HEK293 (cell line): ENCODE data around the gene ABHD3.

Experiments used
- CTCF ChIA-PET: fragments of 350-600 bp; formaldehyde crosslinking; extraction: SDS; loops from one replicate; lab custom pipeline; 2021; ENCODE audit warnings: antibody characterized with exemption; lab: Yijun Ruan, JAX
- POLR2A ChIA-PET: fragments of 300-600 bp; formaldehyde crosslinking; extraction: SDS; loops from one replicate; lab custom pipeline; 2020; ENCODE audit warnings: antibody characterized with exemption, inconsistent platforms; lab: Yijun Ruan, JAX
- H3K27ac ChIP-seq: fragments of 200-500 bp; sonication (Bioruptor generic); 2 replicates; pipeline ENCODE4 v1.5.1; 2014; ENCODE audit warnings: low read depth, low read length, control low read depth, inconsistent platforms; ENCODE audit errors: extremely low read depth
- H3K36me3 ChIP-seq, 2 experiments: fragments of 200-500 bp in 1 of 2; sonication (Bioruptor generic) in 1 of 2; 1 replicate in 1 of 2; 2 replicates in 1 of 2; pipeline ENCODE4 v1.5.1; 2014 to 2017; ENCODE audit warnings: inconsistent platforms in 2 of 2, low read length in 2 of 2; ENCODE audit not compliant: control insufficient read depth in 2 of 2, insufficient read depth in 1 of 2
- H3K4me1 ChIP-seq: fragments of 200-500 bp; sonication (Bioruptor generic); 2 replicates; pipeline ENCODE4 v1.5.1; 2014; ENCODE audit warnings: mild to moderate bottlenecking, low read length, inconsistent platforms; ENCODE audit not compliant: control insufficient read depth, insufficient read depth
- H3K4me3 ChIP-seq: 2 replicates; pipeline ENCODE4 v1.5.1; 2011; ENCODE audit warnings: low read depth, mild to moderate bottlenecking, control low read depth, low read length, moderate library complexity
- H3K9me3 ChIP-seq: fragments of 200-500 bp; sonication (Bioruptor generic); 2 replicates; pipeline ENCODE4 v1.5.1; 2014; ENCODE audit warnings: low read depth, low read length, inconsistent platforms; ENCODE audit not compliant: control insufficient read depth, insufficient read depth
- GLI2 ChIP-seq: fragments of 450-650 bp; formaldehyde crosslinking; IDR thresholded peaks from 2 replicates; pipeline ENCODE4; 2017; ENCODE audit warnings: missing biosample characterization, missing genetic modification characterization, low read depth, borderline replicate concordance
- GLIS1 ChIP-seq: fragments of 450-650 bp; formaldehyde crosslinking; IDR thresholded peaks from 2 replicates; pipeline ENCODE4 v1.5.1; 2016; ENCODE audit warnings: missing biosample characterization, missing genetic modification characterization
- HOXD13 ChIP-seq: sonication (generic); formaldehyde crosslinking; IDR thresholded peaks from 2 replicates; pipeline ENCODE4 v1.8.0; 2022; ENCODE audit warnings: missing genetic modification reagents, borderline replicate concordance
- OSR2 ChIP-seq: fragments of 450-650 bp; formaldehyde crosslinking; IDR thresholded peaks from 2 replicates; pipeline ENCODE4 v1.5.1; 2016; ENCODE audit warnings: missing biosample characterization, missing genetic modification characterization
- PRDM1 ChIP-seq: fragments of 450-650 bp; formaldehyde crosslinking; IDR thresholded peaks from 2 replicates; pipeline ENCODE4; 2016; ENCODE audit warnings: missing biosample characterization, missing genetic modification characterization
- REPIN1 ChIP-seq: fragments of 450-650 bp; formaldehyde crosslinking; IDR thresholded peaks from 2 replicates; pipeline ENCODE4 v1.5.1; 2017; ENCODE audit warnings: missing biosample characterization, missing genetic modification characterization, low read depth
- TRIM28 ChIP-seq: IDR thresholded peaks from 2 replicates; pipeline ENCODE4 v1.6.1; 2011; ENCODE audit warnings: low read length, control low read depth, borderline replicate concordance
- ZBTB1 ChIP-seq: fragments of 450-650 bp; formaldehyde crosslinking; IDR thresholded peaks from 2 replicates; pipeline ENCODE4 v1.5.1; 2016; ENCODE audit warnings: missing biosample characterization, missing genetic modification characterization
- ZBTB26 ChIP-seq: fragments of 450-650 bp; formaldehyde crosslinking; optimal IDR thresholded peaks from 2 replicates; pipeline ENCODE3; 2016; ENCODE audit warnings: missing biosample characterization, mild to moderate bottlenecking, missing genetic modification characterization
- ZFP3 ChIP-seq: fragments of 450-650 bp; formaldehyde crosslinking; IDR thresholded peaks from 2 replicates; pipeline ENCODE4 v1.5.1; 2016; ENCODE audit warnings: low read depth, missing biosample characterization, missing genetic modification characterization
- ZFP37 ChIP-seq: fragments of 450-650 bp; formaldehyde crosslinking; IDR thresholded peaks from 2 replicates; pipeline ENCODE4 v1.5.1; 2016; ENCODE audit warnings: missing biosample characterization, missing genetic modification characterization
- ZNF10 ChIP-seq: fragments of 450-650 bp; formaldehyde crosslinking; IDR thresholded peaks from 2 replicates; pipeline ENCODE4 v1.5.1; 2017; ENCODE audit warnings: missing biosample characterization, missing genetic modification characterization
- ZNF132 ChIP-seq: fragments of 450-650 bp; formaldehyde crosslinking; IDR thresholded peaks from 2 replicates; pipeline ENCODE4 v1.5.1; 2017; ENCODE audit warnings: missing biosample characterization, missing genetic modification characterization, borderline replicate concordance
- ZNF19 ChIP-seq: fragments of 450-650 bp; formaldehyde crosslinking; IDR thresholded peaks from 2 replicates; pipeline ENCODE4; 2016; ENCODE audit warnings: missing biosample characterization, missing genetic modification characterization, low read depth
- ZNF2 ChIP-seq: fragments of 450-650 bp; formaldehyde crosslinking; IDR thresholded peaks from 2 replicates; pipeline ENCODE4 v1.5.1; 2016; ENCODE audit warnings: missing biosample characterization, missing genetic modification characterization
- ZNF202 ChIP-seq: fragments of 450-650 bp; formaldehyde crosslinking; IDR thresholded peaks from 2 replicates; pipeline ENCODE4 v1.5.1; 2016; ENCODE audit warnings: missing biosample characterization, missing genetic modification characterization, borderline replicate concordance
- ZNF324 ChIP-seq: fragments of 450-650 bp; formaldehyde crosslinking; IDR thresholded peaks from 2 replicates; pipeline ENCODE4 v1.5.1; 2016; ENCODE audit warnings: missing biosample characterization, missing genetic modification characterization
- ZNF37A ChIP-seq: fragments of 450-650 bp; IDR thresholded peaks from 2 replicates; pipeline ENCODE4 v1.5.1; 2018; ENCODE audit warnings: missing biosample characterization, missing genetic modification characterization
- ZNF621 ChIP-seq: fragments of 450-650 bp; formaldehyde crosslinking; IDR thresholded peaks from 2 replicates; pipeline ENCODE4 v1.5.1; 2017; ENCODE audit warnings: missing biosample characterization, missing genetic modification characterization
- ZNF707 ChIP-seq: fragments of 450-650 bp; formaldehyde crosslinking; IDR thresholded peaks from 2 replicates; pipeline ENCODE4 v1.5.1; 2016; ENCODE audit warnings: missing biosample characterization, missing genetic modification characterization
- ZNF792 ChIP-seq: fragments of 450-650 bp; formaldehyde crosslinking; IDR thresholded peaks from 2 replicates; pipeline ENCODE4 v1.5.1; 2016; ENCODE audit warnings: missing biosample characterization, missing genetic modification characterization
- ZNF837 ChIP-seq: fragments of 450-650 bp; formaldehyde crosslinking; IDR thresholded peaks from 2 replicates; pipeline ENCODE4 v1.5.1; 2016; ENCODE audit warnings: missing biosample characterization, missing genetic modification characterization
- TF ChIP-seq, protein P1 (sequence below): fragments of 450-650 bp; formaldehyde crosslinking; IDR thresholded peaks from 2 replicates; pipeline ENCODE4 v1.5.1; 2017; ENCODE audit warnings: missing biosample characterization, missing genetic modification characterization
- TF ChIP-seq, protein P2 (sequence below): fragments of 450-650 bp; formaldehyde crosslinking; IDR thresholded peaks from 2 replicates; pipeline ENCODE4 v1.5.1; 2016; ENCODE audit warnings: missing biosample characterization, missing genetic modification characterization
- TF ChIP-seq, protein P3 (sequence below): fragments of 450-650 bp; formaldehyde crosslinking; IDR thresholded peaks from 2 replicates; pipeline ENCODE4 v1.5.0; 2017; ENCODE audit warnings: missing biosample characterization, missing genetic modification characterization, borderline replicate concordance
- TF ChIP-seq, protein P4 (sequence below): fragments of 450-650 bp; formaldehyde crosslinking; conservative IDR thresholded peaks from 2 replicates; pipeline ENCODE4 v1.5.1; 2016; ENCODE audit warnings: low read depth, missing biosample characterization, missing genetic modification characterization

The ABHD3 gene

DNA sequence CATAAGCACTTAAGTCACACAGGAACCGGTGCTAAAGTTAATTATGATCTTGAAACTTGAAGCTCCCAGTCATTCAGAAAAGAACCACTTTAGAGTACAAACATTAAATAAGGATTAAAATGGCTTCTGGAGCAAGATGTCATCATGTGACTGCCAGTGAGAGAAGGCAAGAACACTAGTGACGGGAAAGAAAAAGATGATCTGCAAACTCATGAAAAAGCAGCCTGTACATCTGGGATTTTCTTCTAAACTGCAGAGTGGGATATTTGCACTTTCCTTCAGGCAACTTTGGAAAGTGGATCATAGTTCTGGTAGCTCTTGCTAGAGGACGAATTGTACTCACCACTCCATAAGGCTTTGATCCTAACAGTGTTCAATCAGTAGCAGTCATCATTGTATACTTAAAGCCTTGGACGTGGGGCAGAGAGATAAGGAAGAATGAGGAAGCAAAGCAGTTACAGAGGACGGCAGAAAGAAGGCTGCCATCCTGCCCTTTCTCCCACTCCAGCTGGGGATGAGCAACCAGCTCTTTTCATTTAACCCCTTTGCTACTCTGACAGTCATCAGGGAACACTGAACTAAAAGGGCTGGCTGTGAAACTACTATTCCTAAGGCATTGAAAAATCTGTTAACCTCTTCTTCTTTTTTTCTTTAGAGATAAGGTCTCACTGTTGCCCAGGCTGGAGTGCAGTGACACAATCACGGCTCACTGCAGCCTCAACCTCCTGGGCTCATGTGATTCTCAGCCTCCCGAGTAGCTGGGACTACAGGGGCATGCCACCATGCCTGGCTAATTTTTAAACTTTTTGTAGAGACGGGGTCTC, 18.1 kb downstream of the ABHD3 start:
- POLR2A ChIA-PET = interaction anchor here (0.8 to 1.4 kb wide), 3 partner anchors 18 to 86 kb away, joined by 3 to 4 read pairs (median 3); partner anchors contain the start of gene ESCO1
- peak overlapping the region; percentile 39; the same call in 1 of the 2 replicates for H3K27ac ChIP-seq
- TF ChIP-seq ZNF37A (tag by site-specific recombination) (no peak), GLI2 (tag by site-specific recombination) (no peak), TRIM28 (0 out of 2 replicates have a peak, but pooled peaks have one; percentile 49), ZNF10 (tag by site-specific recombination) (no peak), ZFP3 (tag by site-specific recombination) (no peak), ZNF132 (tag by site-specific recombination) (no peak), ZFP37 (tag by site-specific recombination) (no peak), OSR2 (tag by site-specific recombination) (0 out of 2 replicates have a peak, but pooled peaks have one; percentile 35), ZNF19 (tag by site-specific recombination) (no peak), ZNF324 (tag by site-specific recombination) (no peak), GLIS1 (tag by site-specific recombination) (no peak), ZBTB1 (tag by site-specific recombination) (no peak), ZNF621 (no peak), ZNF837 (tag by site-specific recombination) (no peak), REPIN1 (tag by site-specific recombination) (no peak), HOXD13 (CRISPR knock-in tag) (no peak), ZBTB26 (tag by site-specific recombination) (no peak), ZNF2 (tag by site-specific recombination) (no peak), ZNF792 (tag by site-specific recombination) (no peak), PRDM1 (tag by site-specific recombination) (peak; percentile 67), ZNF202 (tag by site-specific recombination) (no peak), ZNF707 (tag by site-specific recombination) (no peak)
- TF ChIP-seq, protein P1, sequence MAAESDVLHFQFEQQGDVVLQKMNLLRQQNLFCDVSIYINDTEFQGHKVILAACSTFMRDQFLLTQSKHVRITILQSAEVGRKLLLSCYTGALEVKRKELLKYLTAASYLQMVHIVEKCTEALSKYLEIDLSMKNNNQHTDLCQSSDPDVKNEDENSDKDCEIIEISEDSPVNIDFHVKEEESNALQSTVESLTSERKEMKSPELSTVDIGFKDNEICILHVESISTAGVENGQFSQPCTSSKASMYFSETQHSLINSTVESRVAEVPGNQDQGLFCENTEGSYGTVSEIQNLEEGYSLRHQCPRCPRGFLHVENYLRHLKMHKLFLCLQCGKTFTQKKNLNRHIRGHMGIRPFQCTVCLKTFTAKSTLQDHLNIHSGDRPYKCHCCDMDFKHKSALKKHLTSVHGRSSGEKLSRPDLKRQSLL (tag by site-specific recombination) = no peak
- TF ChIP-seq, protein P2, sequence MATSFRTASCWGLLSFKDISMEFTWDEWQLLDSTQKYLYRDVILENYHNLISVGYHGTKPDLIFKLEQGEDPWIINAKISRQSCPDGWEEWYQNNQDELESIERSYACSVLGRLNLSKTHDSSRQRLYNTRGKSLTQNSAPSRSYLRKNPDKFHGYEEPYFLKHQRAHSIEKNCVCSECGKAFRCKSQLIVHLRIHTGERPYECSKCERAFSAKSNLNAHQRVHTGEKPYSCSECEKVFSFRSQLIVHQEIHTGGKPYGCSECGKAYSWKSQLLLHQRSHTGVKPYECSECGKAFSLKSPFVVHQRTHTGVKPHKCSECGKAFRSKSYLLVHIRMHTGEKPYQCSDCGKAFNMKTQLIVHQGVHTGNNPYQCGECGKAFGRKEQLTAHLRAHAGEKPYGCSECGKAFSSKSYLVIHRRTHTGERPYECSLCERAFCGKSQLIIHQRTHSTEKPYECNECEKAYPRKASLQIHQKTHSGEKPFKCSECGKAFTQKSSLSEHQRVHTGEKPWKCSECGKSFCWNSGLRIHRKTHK = no peak
- TF ChIP-seq, protein P3, sequence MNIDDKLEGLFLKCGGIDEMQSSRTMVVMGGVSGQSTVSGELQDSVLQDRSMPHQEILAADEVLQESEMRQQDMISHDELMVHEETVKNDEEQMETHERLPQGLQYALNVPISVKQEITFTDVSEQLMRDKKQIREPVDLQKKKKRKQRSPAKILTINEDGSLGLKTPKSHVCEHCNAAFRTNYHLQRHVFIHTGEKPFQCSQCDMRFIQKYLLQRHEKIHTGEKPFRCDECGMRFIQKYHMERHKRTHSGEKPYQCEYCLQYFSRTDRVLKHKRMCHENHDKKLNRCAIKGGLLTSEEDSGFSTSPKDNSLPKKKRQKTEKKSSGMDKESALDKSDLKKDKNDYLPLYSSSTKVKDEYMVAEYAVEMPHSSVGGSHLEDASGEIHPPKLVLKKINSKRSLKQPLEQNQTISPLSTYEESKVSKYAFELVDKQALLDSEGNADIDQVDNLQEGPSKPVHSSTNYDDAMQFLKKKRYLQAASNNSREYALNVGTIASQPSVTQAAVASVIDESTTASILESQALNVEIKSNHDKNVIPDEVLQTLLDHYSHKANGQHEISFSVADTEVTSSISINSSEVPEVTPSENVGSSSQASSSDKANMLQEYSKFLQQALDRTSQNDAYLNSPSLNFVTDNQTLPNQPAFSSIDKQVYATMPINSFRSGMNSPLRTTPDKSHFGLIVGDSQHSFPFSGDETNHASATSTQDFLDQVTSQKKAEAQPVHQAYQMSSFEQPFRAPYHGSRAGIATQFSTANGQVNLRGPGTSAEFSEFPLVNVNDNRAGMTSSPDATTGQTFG (tag by site-specific recombination) = no peak
- TF ChIP-seq, protein P4, sequence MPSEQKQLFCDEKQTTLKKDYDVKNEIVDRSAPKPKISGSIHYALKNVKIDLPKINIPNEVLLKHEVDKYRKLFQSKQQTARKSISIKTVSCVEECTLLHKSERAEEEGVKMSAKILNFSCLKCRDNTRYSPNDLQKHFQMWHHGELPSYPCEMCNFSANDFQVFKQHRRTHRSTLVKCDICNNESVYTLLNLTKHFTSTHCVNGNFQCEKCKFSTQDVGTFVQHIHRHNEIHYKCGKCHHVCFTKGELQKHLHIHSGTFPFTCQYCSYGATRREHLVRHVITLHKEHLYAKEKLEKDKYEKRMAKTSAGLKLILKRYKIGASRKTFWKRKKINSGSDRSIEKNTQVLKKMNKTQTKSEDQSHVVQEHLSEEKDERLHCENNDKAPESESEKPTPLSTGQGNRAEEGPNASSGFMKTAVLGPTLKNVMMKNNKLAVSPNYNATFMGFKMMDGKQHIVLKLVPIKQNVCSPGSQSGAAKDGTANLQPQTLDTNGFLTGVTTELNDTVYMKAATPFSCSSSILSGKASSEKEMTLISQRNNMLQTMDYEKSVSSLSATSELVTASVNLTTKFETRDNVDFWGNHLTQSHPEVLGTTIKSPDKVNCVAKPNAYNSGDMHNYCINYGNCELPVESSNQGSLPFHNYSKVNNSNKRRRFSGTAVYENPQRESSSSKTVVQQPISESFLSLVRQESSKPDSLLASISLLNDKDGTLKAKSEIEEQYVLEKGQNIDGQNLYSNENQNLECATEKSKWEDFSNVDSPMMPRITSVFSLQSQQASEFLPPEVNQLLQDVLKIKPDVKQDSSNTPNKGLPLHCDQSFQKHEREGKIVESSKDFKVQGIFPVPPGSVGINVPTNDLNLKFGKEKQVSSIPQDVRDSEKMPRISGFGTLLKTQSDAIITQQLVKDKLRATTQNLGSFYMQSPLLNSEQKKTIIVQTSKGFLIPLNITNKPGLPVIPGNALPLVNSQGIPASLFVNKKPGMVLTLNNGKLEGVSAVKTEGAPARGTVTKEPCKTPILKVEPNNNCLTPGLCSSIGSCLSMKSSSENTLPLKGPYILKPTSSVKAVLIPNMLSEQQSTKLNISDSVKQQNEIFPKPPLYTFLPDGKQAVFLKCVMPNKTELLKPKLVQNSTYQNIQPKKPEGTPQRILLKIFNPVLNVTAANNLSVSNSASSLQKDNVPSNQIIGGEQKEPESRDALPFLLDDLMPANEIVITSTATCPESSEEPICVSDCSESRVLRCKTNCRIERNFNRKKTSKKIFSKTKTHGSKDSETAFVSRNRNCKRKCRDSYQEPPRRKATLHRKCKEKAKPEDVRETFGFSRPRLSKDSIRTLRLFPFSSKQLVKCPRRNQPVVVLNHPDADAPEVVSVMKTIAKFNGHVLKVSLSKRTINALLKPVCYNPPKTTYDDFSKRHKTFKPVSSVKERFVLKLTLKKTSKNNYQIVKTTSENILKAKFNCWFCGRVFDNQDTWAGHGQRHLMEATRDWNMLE = no peak

More for the DNA sequence above, 18.1 kb downstream of the ABHD3 start:
- no peak overlapping the region for H3K4me3 ChIP-seq
- no peaks in the 10 kb centered on the region for H3K4me1 ChIP-seq
- peaks cover 4 to 17% of the 10 kb centered on the region in 2 experiments; a peak in 2 of 3 replicates for H3K36me3 ChIP-seq
- CTCF ChIA-PET = interaction anchor here (0.6 kb wide), 1 partner anchor 101 kb away, joined by 4 read pairs; no protein-coding TSS in a partner anchor
- no peaks in the 10 kb centered on the region for H3K9me3 ChIP-seq
